HG02763 (cell line): Measurements from ENCODE around the gene COX20.
"Not testable (repeated sequence)": the region's sequence is repeated elsewhere in the genome, so short reads cannot be mapped to it uniquely, and the experiment has no call there.

Experiments
- ATAC-seq: cut with Tn5 transposase; IDR thresholded peaks from one replicate; pipeline ENCODE4 v1.9.1; 2021; ENCODE audit warnings: mild to moderate bottlenecking, moderate library complexity; ENCODE audit not compliant: unreplicated experiment

The COX20 gene

GRCh38 chr1:244835276-244836134 lies at the start of gene COX20:
TSS of gene COX20 (plus strand) at chr1:244835658. CDS start at chr1:244835715, 57 bp downstream.
- peak; percentile 66 for ATAC-seq

GRCh38 chr1:244788493-244789275 lies 46.8 kb upstream of the COX20 start:
- ATAC-seq, result no peak

- ATAC-seq, result no peak
Observed at GRCh38 chr1:244789276-244789580, 46.2 kb upstream of the COX20 start.

- no peak for ATAC-seq
Observed at GRCh38 chr1:244789731-244790130, 45.7 kb upstream of the COX20 start.

- no peak for ATAC-seq
Observed at GRCh38 chr1:244791061-244791460, 44.4 kb upstream of the COX20 start.

- no peak for ATAC-seq
Observed at GRCh38 chr1:244792188-244792850, 43.1 kb upstream of the COX20 start.

GRCh38 chr1:244794071-244794470 lies 41.4 kb upstream of the COX20 start:
- ATAC-seq, result no peak

GRCh38 chr1:244794516-244794915 lies 40.9 kb upstream of the COX20 start:
- ATAC-seq, result not testable (repeated sequence)

GRCh38 chr1:244796719-244797406 lies 38.6 kb upstream of the COX20 start:
- ATAC-seq, result no peak

GRCh38 chr1:244800821-244801220 lies 34.6 kb upstream of the COX20 start:
- ATAC-seq, result no peak

GRCh38 chr1:244801246-244801645 lies 34.2 kb upstream of the COX20 start:
- ATAC-seq, result peak; percentile 54

- ATAC-seq, result no peak
Observed at GRCh38 chr1:244802041-244802440, 33.4 kb upstream of the COX20 start.

GRCh38 chr1:244802556-244803239 lies 32.8 kb upstream of the COX20 start:
- no peak for ATAC-seq

- ATAC-seq, result no peak
Observed at GRCh38 chr1:244804841-244805240, 30.6 kb upstream of the COX20 start.

GRCh38 chr1:244807138-244807537 lies 28.3 kb upstream of the COX20 start:
- ATAC-seq, result no peak

- no peak for ATAC-seq
Observed at GRCh38 chr1:244810221-244810620, 25.2 kb upstream of the COX20 start.

- no peak for ATAC-seq
Observed at GRCh38 chr1:244813327-244813726, 22.1 kb upstream of the COX20 start.

- no peak for ATAC-seq
Observed at GRCh38 chr1:244815600-244816099, 19.8 kb upstream of the COX20 start.

- no peak for ATAC-seq
Observed at GRCh38 chr1:244817415-244817894, 18.0 kb upstream of the COX20 start.

GRCh38 chr1:244820131-244820530 lies 15.3 kb upstream of the COX20 start:
- ATAC-seq, result no peak
